ENCODE data around the gene CACNA2D4. TPM values are rescaled to one million over a fixed set of nuclear protein-coding genes. Genes with fewer than 3 reads are reported as not detected.

CACNA2D4 gene
- total and polyA plus RNA-seq, 4 donors: 1.5 to 12.6 (median 7.3) TPM

DNA sequence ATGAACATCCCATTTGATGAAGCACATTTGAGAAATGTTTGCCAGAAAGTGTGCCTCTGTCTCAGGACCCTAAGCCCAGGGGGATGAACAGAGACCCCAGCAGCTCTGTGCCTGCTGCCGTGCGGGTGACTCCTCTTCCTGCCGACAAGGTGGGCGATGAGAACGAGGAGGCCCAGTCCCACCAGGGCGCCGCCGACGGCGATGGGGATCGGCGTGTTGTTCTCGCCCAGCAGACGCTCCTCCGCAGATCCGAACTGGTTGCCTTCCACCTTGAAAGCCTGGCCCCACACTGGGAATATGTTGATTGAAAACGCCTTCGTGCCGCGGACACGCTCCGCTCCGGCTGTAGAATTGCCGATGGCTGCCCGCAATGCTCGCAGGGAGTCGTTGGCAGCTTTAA, 54.0 kb downstream of the CACNA2D4 start:
- Histone ChIP-seq H3K9me3 (ENCODE audit: control insufficient read depth in 4 of 4, insufficient read depth in 3 of 4, low read length in 3 of 4) (peaks cover 0 to 15% (median 0%) of the 10 kb centered on the region in 4 donors), H3K27ac (ENCODE audit: low read depth in 1 of 2, low read length in 1 of 2) (no peak overlapping the region), H3K27me3 (ENCODE audit: control insufficient read depth in 3 of 3, insufficient read depth in 3 of 3, low read length in 2 of 3) (peaks cover 0 to 6% (median 2%) of the 10 kb centered on the region in 3 donors), H3K36me3 (ENCODE audit: control insufficient read depth in 4 of 4, insufficient read depth in 4 of 4, low read length in 4 of 4) (no peaks in the 10 kb centered on the region), H3K4me3 (no peak overlapping the region), H3K4me1 (ENCODE audit: control insufficient read depth in 5 of 5, insufficient read depth in 5 of 5, low read length in 5 of 5) (peaks cover 0 to 3% (median 0%) of the 10 kb centered on the region in 5 donors), H3K9ac (ENCODE audit: insufficient read depth in 1 of 2, low read length in 2 of 2) (no peak overlapping the region)
- TF ChIP-seq, protein P1, sequence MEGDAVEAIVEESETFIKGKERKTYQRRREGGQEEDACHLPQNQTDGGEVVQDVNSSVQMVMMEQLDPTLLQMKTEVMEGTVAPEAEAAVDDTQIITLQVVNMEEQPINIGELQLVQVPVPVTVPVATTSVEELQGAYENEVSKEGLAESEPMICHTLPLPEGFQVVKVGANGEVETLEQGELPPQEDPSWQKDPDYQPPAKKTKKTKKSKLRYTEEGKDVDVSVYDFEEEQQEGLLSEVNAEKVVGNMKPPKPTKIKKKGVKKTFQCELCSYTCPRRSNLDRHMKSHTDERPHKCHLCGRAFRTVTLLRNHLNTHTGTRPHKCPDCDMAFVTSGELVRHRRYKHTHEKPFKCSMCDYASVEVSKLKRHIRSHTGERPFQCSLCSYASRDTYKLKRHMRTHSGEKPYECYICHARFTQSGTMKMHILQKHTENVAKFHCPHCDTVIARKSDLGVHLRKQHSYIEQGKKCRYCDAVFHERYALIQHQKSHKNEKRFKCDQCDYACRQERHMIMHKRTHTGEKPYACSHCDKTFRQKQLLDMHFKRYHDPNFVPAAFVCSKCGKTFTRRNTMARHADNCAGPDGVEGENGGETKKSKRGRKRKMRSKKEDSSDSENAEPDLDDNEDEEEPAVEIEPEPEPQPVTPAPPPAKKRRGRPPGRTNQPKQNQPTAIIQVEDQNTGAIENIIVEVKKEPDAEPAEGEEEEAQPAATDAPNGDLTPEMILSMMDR (IDR thresholded peaks at IDR 0.05; ENCODE audit: control extremely low read depth, extremely low read depth): no peak
- no peak for DNase-seq
- whole genome bisulfite sequencing, 2 donors: 56% methylated on average over 27 of the region's 27 CpGs
- ATAC-seq (ENCODE audit: insufficient read depth, low FRiP score): no peak

DNA sequence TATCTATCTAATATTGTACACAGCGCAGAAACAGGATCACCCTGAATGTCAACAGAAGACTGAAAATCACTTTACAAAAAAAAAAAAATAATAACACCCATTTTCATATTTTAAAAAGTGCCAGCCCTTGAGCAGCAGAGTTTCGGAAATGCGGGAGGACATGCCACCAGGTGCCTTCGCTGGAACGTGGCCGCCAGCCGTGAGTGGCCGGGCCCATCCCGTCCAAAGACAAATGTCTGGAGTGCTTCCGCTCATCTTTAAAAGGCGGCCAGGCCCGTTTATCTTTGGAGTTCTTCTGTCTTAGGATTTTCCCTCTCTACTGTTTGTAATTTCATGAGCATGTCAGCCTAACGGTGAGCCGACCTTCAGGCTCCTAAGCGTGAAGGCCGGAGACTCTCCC, 54.6 kb downstream of the CACNA2D4 start:
- TF ChIP-seq, protein P1 (IDR thresholded peaks at IDR 0.05; ENCODE audit: control extremely low read depth, extremely low read depth): no peak
- DNase-seq: no peak
- H3K9me3 ChIP-seq (ENCODE audit: control insufficient read depth in 4 of 4, insufficient read depth in 3 of 4, low read length in 3 of 4): peaks cover 0 to 12% (median 0%) of the 10 kb centered on the region in 4 donors
- ATAC-seq (ENCODE audit: insufficient read depth, low FRiP score): no peak
- H3K27ac ChIP-seq (ENCODE audit: low read depth in 1 of 2, low read length in 1 of 2): no peak overlapping the region
- 85 to 96% methylated on average over 16 of the region's 16 CpGs for WGBS, 2 donors
- peaks cover 0 to 3% (median 0%) of the 10 kb centered on the region in 5 donors for H3K4me1 ChIP-seq (ENCODE audit: control insufficient read depth in 5 of 5, insufficient read depth in 5 of 5, low read length in 5 of 5)
- peaks cover 0 to 6% (median 2%) of the 10 kb centered on the region in 3 donors for H3K27me3 ChIP-seq (ENCODE audit: control insufficient read depth in 3 of 3, insufficient read depth in 3 of 3, low read length in 2 of 3)
- H3K9ac ChIP-seq (ENCODE audit: insufficient read depth in 1 of 2, low read length in 2 of 2): no peak overlapping the region
- H3K36me3 ChIP-seq (ENCODE audit: control insufficient read depth in 4 of 4, insufficient read depth in 4 of 4, low read length in 4 of 4): no peaks in the 10 kb centered on the region
- no peak overlapping the region for H3K4me3 ChIP-seq

GRCh38 chr12:1862973-1863372, 55.5 kb downstream of the CACNA2D4 start:
- H3K4me1 ChIP-seq (ENCODE audit: control insufficient read depth in 5 of 5, insufficient read depth in 5 of 5, low read length in 5 of 5): peaks cover 0 to 3% (median 0%) of the 10 kb centered on the region in 5 donors
- no peaks in the 10 kb centered on the region for H3K36me3 ChIP-seq (ENCODE audit: control insufficient read depth in 4 of 4, insufficient read depth in 4 of 4, low read length in 4 of 4)
- no peak overlapping the region for H3K4me3 ChIP-seq
- TF ChIP-seq, protein P1 (IDR thresholded peaks at IDR 0.05; ENCODE audit: control extremely low read depth, extremely low read depth): no peak
- H3K27ac ChIP-seq (ENCODE audit: low read depth in 1 of 2, low read length in 1 of 2): no peak overlapping the region
- no peak for DNase-seq
- ATAC-seq (ENCODE audit: insufficient read depth, low FRiP score): no peak
- H3K27me3 ChIP-seq (ENCODE audit: control insufficient read depth in 3 of 3, insufficient read depth in 3 of 3, low read length in 2 of 3): peaks cover 0 to 6% (median 2%) of the 10 kb centered on the region in 3 donors
- H3K9ac ChIP-seq (ENCODE audit: insufficient read depth in 1 of 2, low read length in 2 of 2): no peak overlapping the region
- H3K9me3 ChIP-seq (ENCODE audit: control insufficient read depth in 4 of 4, insufficient read depth in 3 of 4, low read length in 3 of 4): peaks cover 0 to 12% (median 0%) of the 10 kb centered on the region in 4 donors

- 71 to 80% methylated on average over 7 of the region's 7 CpGs for WGBS, 2 donors
- Histone ChIP-seq H3K9ac (ENCODE audit: insufficient read depth in 1 of 2, low read length in 2 of 2) (no peak overlapping the region), H3K9me3 (ENCODE audit: control insufficient read depth in 4 of 4, insufficient read depth in 3 of 4, low read length in 3 of 4) (peaks cover 0 to 25% (median 9%) of the 10 kb centered on the region in 4 donors), H3K4me1 (ENCODE audit: control insufficient read depth in 5 of 5, insufficient read depth in 5 of 5, low read length in 5 of 5) (no peaks in the 10 kb centered on the region), H3K4me3 (no peak overlapping the region), H3K27me3 (ENCODE audit: control insufficient read depth in 3 of 3, insufficient read depth in 3 of 3, low read length in 2 of 3) (peaks cover 0 to 6% (median 2%) of the 10 kb centered on the region in 3 donors), H3K36me3 (ENCODE audit: control insufficient read depth in 4 of 4, insufficient read depth in 4 of 4, low read length in 4 of 4) (no peaks in the 10 kb centered on the region), H3K27ac (ENCODE audit: low read depth in 1 of 2, low read length in 1 of 2) (no peak overlapping the region)
- DNase-seq (no peak), ATAC-seq (ENCODE audit: insufficient read depth, low FRiP score) (no peak)
- TF ChIP-seq, protein P1 (IDR thresholded peaks at IDR 0.05; ENCODE audit: control extremely low read depth, extremely low read depth): no peak
Observed at GRCh38 chr12:1859643-1860042, 58.8 kb downstream of the CACNA2D4 start.
